MCF 10A (cell line): ENCODE measurements around the gene CHERP. TPM values are rescaled to one million over a fixed set of nuclear protein-coding genes. Genes with fewer than 3 reads are reported as not detected.

Experiments used
- BruUV-seq: library from RNA; stranded (reverse); fragments of 400-500 nt; replicated peaks from 2 replicates; lab custom pipeline; 2021; lab: Mats Ljungman, UMichigan
- CTCF ChIA-PET: fragments of 300-600 bp; sonication (Branson Sonifier 250); formaldehyde crosslinking; extraction: SDS; loops from one replicate; lab custom pipeline; 2021; ENCODE audit warnings: antibody characterized with exemption, inconsistent platforms; lab: Yijun Ruan, JAX
- POLR2A ChIA-PET: fragments of 300-600, 350-650 bp; sonication (Branson Sonifier 250); formaldehyde crosslinking; extraction: SDS; loops from one replicate; lab custom pipeline; 2020; ENCODE audit warnings: antibody characterized with exemption, inconsistent platforms; lab: Yijun Ruan, JAX
- DNase-seq: peaks from one replicate; pipeline ENCODE4 v3.0.0-alpha.2; 2018; ENCODE audit not compliant: unreplicated experiment
- H3K27ac Mint-ChIP-seq: one replicate; pipeline ENCODE4 v1.8.0; 2022; ENCODE audit warnings: mild to moderate bottlenecking, low read depth, mixed read lengths; ENCODE audit not compliant: unreplicated experiment
- H3K27me3 Mint-ChIP-seq: one replicate; pipeline ENCODE4 v1.8.0; 2022; ENCODE audit warnings: mixed read lengths; ENCODE audit not compliant: insufficient read depth, unreplicated experiment
- H3K36me3 Mint-ChIP-seq: one replicate; pipeline ENCODE4 v1.8.0; 2022; ENCODE audit warnings: mild to moderate bottlenecking, moderate library complexity, mixed read lengths; ENCODE audit not compliant: insufficient read depth, unreplicated experiment
- H3K4me1 Mint-ChIP-seq: one replicate; pipeline ENCODE4 v1.8.0; 2022; ENCODE audit warnings: mixed read lengths; ENCODE audit not compliant: insufficient read depth, unreplicated experiment
- H3K4me3 Mint-ChIP-seq: one replicate; pipeline ENCODE4 v1.8.0; 2022; ENCODE audit warnings: mild to moderate bottlenecking, moderate library complexity, mixed read lengths; ENCODE audit not compliant: unreplicated experiment
- H3K9me3 Mint-ChIP-seq: one replicate; pipeline ENCODE4 v1.8.0; 2022; ENCODE audit warnings: mixed read lengths; ENCODE audit not compliant: unreplicated experiment
- CTCF ChIP-seq: fragments of 200-600 bp; IDR thresholded peaks from one replicate; pipeline ENCODE4 v1.8.0; 2022; ENCODE audit warnings: antibody characterized with exemption, mild to moderate bottlenecking; ENCODE audit not compliant: unreplicated experiment
- intact Hi-C: fragments of 100-400 bp; cut with micrococcal nuclease; formaldehyde crosslinking; loops from 2 replicates; pipeline ENCODE4 v1.14.1; 2022
- total RNA-seq: library from RNA; stranded (reverse); gene quantifications from 2 replicates; pipeline ENCODE4 v1.2.3, GENCODE V29; 2022

CHERP gene
- total RNA-seq, 1 experiment from 2014 or later = 51.6 TPM

GRCh38 chr19:16588824-16589577 is 46.8 kb upstream of the CHERP start:
- intact Hi-C loops = no loop called here
- no peaks in the 10 kb centered on the region for H3K27me3 Mint-ChIP-seq
- peaks cover 27% of the 10 kb centered on the region for H3K4me1 Mint-ChIP-seq
- no TSS peak for BruUV-seq
- ChIA-PET POLR2A (interaction anchor here (1.8 kb wide), 1 partner anchor 38 kb away, joined by 8 read pairs; no protein-coding TSS in a partner anchor), CTCF (no interaction called here)
- no peak overlapping the region for H3K27ac Mint-ChIP-seq
- no peak for DNase-seq
- no peaks in the 10 kb centered on the region for H3K9me3 Mint-ChIP-seq
- TF ChIP-seq CTCF = no peak
- H3K4me3 Mint-ChIP-seq = no peak overlapping the region
- H3K36me3 Mint-ChIP-seq = peaks cover 4% of the 10 kb centered on the region

- Mint-ChIP-seq H3K4me1 (peaks cover 22% of the 10 kb centered on the region), H3K9me3 (no peaks in the 10 kb centered on the region), H3K4me3 (no peak overlapping the region), H3K27ac (no peak overlapping the region), H3K36me3 (peaks cover 4% of the 10 kb centered on the region), H3K27me3 (no peaks in the 10 kb centered on the region)
- no peak for DNase-seq
- intact Hi-C loops = no loop called here
- CTCF ChIA-PET = interaction anchor here (0.6 to 1.0 kb wide), 3 partner anchors 9 to 442 kb away, joined by 3 read pairs; partner anchors contain the start of gene SLC35E1
- TF ChIP-seq CTCF = no peak
- POLR2A ChIA-PET = interaction anchor here (0.9 kb wide), 1 partner anchor 9 kb away, joined by 3 read pairs; no protein-coding TSS in a partner anchor
- BruUV-seq = no TSS peak
Observed at GRCh38 chr19:16587833-16588823, 45.9 kb upstream of the CHERP start.

DNA sequence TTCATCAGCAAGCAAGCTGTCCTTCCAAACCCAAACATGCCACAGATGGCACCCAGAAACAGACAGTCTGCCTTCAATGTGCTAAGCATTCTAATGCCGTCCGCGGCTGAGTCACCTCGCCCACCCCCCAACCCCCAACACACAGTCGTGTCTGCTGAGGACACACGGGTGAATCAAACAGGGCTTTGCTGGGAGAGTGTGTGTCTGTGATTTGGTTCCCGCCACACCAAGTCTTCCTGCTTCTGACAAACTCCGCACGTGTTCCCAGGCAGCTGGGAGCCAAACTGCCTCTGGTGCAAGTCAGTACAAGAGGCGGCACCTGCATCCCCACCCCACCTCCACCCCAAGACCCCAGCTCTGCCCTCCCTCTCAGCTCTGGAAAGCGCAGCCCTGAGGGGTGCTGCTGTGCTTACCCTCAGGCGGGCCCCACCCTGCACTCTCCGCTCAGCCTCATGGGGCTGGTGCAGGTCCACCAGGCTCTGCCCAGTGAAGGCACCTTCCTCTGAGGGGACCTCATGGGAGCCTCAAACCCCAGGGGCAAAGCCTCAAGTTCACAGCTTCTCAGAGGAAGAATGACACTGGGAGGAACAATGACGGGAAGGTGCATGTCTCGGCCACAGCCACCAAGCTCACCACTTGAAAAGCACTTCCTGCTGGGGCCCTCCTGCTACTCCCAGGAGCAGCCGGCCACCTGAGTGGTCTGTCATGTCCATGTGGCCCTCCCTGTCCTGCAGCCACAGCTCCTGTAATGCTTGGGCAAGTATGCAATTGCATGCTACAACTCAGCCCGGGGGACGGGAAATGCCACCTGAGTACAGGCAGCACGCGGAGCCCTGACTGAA is 45.0 kb upstream of the CHERP start:
- H3K9me3 Mint-ChIP-seq = no peaks in the 10 kb centered on the region
- TF ChIP-seq CTCF = no peak
- CTCF ChIA-PET = interaction anchor here (0.6 to 1.0 kb wide), 3 partner anchors 8 to 443 kb away, joined by 3 read pairs; partner anchors contain the start of gene SLC35E1
- H3K27ac Mint-ChIP-seq = no peak overlapping the region
- H3K27me3 Mint-ChIP-seq = no peaks in the 10 kb centered on the region
- H3K36me3 Mint-ChIP-seq = peaks cover 4% of the 10 kb centered on the region
- BruUV-seq = no TSS peak
- POLR2A ChIA-PET = interaction anchor here (0.7 to 0.9 kb wide), 2 partner anchors 8 to 30 kb away, joined by 3 read pairs; no protein-coding TSS in a partner anchor
- DNase-seq = no peak
- H3K4me1 Mint-ChIP-seq = peaks cover 26% of the 10 kb centered on the region
- intact Hi-C loops = no loop called here
- H3K4me3 Mint-ChIP-seq = no peak overlapping the region
